ENCODE data around the gene CCDC85C.

CCDC85C gene

DNA sequence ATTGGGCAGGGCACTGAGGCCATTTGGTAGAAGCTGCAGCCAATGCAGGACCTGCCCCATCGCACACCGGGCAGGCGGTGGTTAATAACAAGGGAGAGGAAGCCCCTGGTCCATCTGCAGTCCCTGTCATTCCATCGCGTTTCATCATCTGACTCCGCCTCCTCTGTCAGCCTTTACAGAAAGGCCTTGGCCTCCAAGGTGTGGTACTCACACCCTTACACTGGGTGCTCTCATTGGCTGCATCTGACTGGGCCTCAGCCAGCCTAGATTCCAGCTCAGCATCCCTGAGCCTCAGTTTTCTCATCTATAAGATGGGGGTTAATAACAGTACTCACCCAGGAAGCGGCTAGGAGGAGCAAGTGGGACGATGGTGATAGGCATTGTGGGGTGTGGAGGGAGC lies 26.2 kb upstream of the CCDC85C start:
- no peak for DNase-seq (ENCODE audit: low read depth)

DNA sequence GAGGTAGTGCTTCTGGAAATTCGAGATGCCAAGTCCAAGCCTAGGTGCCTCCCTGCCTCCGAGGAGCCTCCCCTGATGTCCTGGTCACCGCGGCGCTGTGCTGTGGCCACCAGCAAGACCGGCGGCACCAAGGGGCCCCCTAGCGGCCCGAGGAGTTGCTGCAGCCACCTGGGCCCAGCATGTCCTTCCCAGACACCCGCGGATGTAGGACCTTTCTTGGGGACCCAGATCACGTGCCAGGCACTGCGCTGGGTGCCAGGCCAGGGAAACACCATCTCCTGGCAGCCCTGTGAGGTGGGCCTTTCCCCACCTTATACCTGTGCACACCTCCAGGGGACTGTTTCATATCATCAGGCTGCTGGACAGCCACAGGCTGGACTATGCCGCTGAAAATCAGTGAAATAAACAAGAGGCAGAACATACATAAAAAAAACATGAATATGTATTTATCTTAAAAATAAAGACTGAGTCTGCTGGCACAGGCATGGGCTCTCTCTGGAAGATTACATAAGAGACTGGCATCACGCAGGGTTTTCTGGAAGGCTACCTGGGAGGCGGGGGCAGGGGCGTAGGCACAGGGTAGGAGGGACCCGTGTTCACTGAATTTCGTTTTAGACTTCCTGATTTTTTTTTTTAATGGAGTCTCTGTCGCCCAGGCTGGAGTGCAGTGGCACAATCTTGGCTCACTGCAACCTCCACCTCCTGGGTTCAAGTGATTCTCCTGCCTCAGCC lies 25.0 kb upstream of the CCDC85C start:
- DNase-seq (ENCODE audit: low read depth): no peak
- no peak overlapping the region; the same call in 1 of the 2 replicates for H3K4me3 ChIP-seq (ENCODE audit: control insufficient read depth, low read depth, low read length)

More for the DNA sequence above, 26.2 kb upstream of the CCDC85C start:
- TF ChIP-seq, protein P1, sequence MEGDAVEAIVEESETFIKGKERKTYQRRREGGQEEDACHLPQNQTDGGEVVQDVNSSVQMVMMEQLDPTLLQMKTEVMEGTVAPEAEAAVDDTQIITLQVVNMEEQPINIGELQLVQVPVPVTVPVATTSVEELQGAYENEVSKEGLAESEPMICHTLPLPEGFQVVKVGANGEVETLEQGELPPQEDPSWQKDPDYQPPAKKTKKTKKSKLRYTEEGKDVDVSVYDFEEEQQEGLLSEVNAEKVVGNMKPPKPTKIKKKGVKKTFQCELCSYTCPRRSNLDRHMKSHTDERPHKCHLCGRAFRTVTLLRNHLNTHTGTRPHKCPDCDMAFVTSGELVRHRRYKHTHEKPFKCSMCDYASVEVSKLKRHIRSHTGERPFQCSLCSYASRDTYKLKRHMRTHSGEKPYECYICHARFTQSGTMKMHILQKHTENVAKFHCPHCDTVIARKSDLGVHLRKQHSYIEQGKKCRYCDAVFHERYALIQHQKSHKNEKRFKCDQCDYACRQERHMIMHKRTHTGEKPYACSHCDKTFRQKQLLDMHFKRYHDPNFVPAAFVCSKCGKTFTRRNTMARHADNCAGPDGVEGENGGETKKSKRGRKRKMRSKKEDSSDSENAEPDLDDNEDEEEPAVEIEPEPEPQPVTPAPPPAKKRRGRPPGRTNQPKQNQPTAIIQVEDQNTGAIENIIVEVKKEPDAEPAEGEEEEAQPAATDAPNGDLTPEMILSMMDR (IDR thresholded peaks at IDR 0.05; ENCODE audit: control insufficient read depth, insufficient read depth, low read depth, low read length, missing control alignments): no peak
- H3K4me3 ChIP-seq (ENCODE audit: control insufficient read depth, low read depth, low read length): no peak overlapping the region

DNA sequence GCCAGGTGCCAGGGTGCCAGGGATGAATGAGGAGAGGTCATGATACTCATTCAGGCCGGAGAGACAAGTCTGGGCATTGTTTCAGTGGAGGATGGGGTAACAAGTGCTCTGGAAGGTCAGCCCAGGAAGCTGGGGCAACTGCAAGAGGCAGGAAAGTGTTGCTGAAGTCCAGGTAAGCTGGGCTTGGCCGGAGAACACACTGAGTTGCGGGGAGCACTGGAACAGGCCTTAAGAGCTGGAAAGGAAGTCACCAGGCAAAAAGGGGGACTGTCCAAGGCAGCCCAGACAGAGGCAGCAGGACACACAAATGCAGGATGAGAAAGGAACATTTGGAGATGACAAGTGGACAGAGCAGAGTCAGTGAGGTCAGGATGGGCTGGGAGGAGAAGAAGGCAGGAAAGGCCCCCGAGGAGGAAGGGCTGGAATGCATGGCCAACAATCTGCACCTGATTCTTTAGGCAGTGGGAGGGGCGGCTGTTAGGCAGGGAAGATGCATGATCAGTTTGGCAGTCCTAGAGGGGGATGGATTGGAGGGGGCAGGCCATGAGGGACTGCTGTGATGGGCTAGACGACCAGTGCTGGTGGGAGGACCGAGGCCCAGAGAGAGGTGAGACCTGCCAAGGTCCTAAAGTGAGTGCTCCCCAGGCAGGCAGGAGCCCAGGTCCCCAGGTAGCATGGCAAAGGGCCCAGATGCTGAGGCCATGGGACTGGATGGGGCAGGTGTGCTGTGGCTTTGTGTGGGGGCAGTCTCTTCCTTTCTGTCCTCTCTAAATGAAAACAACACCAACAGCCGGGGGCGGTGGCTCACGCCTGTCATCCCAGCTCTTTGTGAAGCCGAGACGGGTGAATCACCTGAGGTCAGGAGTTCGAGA lies 23.7 kb upstream of the CCDC85C start:
- no peak for DNase-seq (ENCODE audit: low read depth)
- no peak overlapping the region for H3K4me3 ChIP-seq (ENCODE audit: control insufficient read depth, low read depth, low read length)
- TF ChIP-seq, protein P1 (IDR thresholded peaks at IDR 0.05; ENCODE audit: control insufficient read depth, insufficient read depth, low read depth, low read length, missing control alignments): no peak

More for the DNA sequence above, 25.0 kb upstream of the CCDC85C start:
- TF ChIP-seq, protein P1 (IDR thresholded peaks at IDR 0.05; ENCODE audit: control insufficient read depth, insufficient read depth, low read depth, low read length, missing control alignments): peak; percentile 99

DNA sequence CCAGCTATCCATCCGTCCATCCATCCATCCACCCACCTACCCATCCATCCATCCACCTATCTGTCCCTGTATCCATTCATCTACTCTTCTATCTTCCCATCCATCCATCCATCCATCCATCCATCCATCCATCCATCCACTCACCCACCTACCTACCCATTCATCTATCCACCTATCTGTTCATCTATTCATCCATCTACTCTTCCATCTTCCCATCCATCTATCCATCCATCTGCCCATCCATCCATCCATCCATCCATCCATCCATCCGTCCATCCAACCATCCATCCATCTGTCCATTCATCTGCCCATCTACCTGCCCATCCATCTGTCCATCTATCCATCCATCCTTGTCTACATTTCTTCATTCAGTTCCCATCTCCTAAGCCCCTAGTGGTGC lies 23.1 kb upstream of the CCDC85C start:
- DNase-seq (ENCODE audit: low read depth): no peak
- H3K4me3 ChIP-seq (ENCODE audit: control insufficient read depth, low read depth, low read length): no peak overlapping the region
- TF ChIP-seq, protein P1 (IDR thresholded peaks at IDR 0.05; ENCODE audit: control insufficient read depth, insufficient read depth, low read depth, low read length, missing control alignments): no peak

DNA sequence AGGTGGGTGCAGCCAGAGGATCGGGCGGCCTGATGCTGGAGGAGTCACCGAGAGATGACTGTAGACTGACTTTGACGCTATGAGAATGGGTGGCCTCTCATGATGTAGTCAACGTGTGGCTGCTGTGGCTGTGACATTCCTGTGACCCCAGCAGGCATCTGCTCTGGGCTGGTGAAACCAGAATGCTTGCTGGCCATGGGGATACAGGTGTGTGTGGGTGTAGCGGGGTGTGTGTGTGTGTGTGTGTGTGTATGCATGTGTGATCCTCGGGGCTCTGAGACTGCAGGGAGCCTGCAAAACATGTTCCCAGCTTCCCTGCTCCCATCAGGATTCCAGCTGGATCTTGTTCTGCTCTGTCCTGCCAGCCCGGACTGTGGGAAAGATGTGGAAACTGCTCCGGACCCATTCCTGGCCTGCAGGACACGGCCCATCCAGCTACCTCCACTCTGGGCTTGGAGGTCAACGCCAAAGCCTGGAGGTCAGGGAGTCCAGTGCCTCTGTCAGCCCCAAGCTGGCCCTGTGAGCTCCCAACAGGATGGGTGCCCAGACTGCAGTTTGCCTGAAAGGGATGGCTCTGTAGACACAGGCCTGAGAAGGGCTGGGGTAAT lies 22.1 kb upstream of the CCDC85C start:
- DNase-seq (ENCODE audit: low read depth): no peak
- H3K4me3 ChIP-seq (ENCODE audit: control insufficient read depth, low read depth, low read length): no peak overlapping the region
- TF ChIP-seq, protein P1 (IDR thresholded peaks at IDR 0.05; ENCODE audit: control insufficient read depth, insufficient read depth, low read depth, low read length, missing control alignments): no peak

DNA sequence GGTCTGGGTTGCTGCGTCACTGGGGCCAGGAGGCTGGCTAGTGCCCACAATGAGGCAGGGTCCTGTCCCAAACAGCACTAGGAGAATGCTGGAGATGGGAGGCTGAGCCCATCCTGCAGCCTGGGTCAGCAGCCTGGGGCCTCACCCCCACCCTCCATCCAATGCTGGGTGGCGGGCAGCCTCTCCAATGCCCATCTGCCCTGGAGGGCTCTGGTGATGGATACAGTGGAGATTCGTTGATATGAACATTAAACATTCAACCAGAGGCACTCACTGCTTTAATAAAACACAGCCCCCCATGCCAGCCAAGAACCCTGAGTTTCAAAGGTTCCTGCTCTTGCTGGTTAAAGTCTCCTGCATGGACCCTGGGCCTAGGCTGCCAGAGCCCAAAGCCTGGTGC lies 21.5 kb upstream of the CCDC85C start:
- no peak overlapping the region for H3K4me3 ChIP-seq (ENCODE audit: control insufficient read depth, low read depth, low read length)
- TF ChIP-seq, protein P1 (IDR thresholded peaks at IDR 0.05; ENCODE audit: control insufficient read depth, insufficient read depth, low read depth, low read length, missing control alignments): no peak
- no peak for DNase-seq (ENCODE audit: low read depth)
